ENCODE results near the gene FEZF1.

Gene FEZF1

DNA sequence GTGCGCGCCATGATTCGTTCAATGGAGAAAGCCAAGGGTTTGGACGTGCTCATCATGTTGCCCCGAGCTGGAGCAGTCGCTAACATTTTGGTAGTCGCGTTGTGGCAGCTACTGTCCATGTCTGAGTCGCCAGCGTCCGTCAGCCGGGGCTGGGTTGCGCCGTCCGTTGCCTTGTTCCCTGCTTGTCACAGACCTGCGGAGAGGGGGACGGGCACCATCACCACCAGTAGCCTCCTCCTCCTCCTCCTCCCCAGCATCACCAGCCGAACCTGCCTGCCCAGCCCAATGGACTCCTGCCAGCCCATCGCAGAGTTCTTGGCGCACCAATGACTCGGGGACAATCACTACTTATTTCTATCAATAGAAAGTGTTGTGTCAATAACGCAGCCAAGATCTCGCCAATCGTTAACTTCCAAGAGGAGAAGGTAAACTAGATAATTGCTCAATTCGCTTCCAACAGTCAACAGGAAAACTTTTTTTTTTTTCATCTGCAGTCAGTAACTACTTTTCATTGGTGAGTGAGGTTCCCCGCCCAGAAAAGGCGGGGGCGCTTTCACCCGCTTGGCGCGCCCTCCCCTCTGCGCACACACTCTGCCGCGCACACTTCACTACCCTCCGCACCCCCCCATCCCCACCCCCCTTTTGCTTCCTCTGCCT lies at the start of gene FEZF1:
TSS of gene FEZF1 (minus strand) at position 432 of the 657 bp plus-strand sequence. CDS start at position 119, 313 bp downstream.
- no peak for DNase-seq

DNA sequence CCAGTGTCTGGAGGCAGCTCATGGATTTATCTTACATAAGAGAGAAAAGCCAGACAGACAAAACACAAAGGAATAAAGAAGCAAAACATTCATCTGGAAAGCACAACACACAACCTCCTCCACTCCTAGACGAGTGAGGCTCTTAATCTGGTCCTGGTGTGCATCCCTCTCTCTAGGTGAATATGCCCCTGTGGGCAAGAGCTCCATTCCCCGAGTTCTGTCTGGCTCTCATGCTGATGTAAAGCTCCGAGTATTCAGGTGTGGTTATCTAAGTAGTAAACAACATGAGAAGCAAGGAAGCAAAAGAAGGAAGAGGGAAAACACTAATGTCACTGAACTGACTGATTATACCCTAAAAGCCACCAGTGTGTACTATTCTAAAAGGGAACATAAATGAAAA lies 47.9 kb upstream of the FEZF1 start:
- DNase-seq = no peak

DNA sequence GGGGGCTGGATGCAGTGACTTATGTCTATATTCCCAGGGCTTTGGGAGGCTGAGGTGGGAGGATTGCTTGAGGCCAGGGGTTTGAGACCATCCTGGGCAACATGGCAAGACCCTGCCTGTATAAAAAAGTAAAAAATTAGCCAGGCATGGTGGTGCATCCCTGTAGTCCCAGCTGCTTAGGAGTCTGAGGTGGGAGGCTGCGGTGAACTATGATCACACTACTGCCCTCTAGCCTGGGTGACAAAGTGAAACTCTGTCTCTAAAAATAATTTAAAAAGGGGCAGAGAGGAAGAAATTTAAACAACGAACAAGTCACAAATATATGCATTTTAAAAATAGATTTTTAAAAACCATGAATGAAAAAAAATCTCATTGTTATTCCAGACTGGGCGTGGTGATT lies 46.2 kb upstream of the FEZF1 start:
- DNase-seq = no peak

DNA sequence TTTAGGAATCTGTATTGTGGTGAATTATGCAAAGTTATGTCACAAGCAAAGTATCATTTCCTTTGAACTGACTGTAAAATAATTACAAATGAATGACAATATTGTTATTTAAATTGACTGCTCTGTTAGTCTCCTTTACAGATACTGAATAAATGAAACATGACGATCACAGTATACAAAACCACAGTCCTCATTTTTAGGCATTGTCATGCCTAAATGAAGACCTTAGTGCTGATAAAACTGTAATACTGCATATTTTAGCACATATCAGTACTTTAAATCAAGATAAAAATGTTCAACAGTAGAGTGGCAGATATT lies 39.7 kb upstream of the FEZF1 start:
- DNase-seq = no peak

DNA sequence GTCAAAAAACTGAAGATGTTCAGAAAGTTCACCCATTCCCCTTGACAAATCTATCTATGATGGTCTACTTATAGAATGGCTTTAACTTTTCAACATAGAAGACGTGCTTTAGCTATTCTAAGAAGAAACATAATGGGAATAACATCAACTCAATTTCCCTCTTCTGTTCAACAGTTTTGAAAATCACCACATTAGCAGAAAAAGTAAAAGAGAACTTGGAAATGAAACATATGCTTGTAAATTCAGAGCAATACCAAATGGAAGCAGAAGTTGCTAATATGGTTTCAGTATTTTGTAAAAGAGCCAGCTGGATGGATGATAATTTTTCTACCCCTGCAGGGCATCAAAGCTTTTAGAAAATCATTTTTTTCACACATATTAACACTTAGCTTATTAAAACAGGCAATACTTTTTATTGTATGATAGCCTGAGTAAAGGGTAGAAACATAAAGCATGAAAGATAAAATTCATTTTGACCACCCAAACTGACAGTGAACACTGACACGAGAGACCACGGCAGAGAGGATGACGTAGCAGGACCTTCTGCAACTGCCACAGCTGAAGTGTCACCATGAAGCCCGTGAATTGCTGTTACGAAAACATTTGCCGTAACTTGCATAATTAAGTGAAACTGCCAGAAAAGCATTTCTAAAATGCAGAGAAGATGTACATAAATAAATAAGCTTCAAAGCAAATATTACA lies 39.2 kb upstream of the FEZF1 start:
- DNase-seq = no peak

DNA sequence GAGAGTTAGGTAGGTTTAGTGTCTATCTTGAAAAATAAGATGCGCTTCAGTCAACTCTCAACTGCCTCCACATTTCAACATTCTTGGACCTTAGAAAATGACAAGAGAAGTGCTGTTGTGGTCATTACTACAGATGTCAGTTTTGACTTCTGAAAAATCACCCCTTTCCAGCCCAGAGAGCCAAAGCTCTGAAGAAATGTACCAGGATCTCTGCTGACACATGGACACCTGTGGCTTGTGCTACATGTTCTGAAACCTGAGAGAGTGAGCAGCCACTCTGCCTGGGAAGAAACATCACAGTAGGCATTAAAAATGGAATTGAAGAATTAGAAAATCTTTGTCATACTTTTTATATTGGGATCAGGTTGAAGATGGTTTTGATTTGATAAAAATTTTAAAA lies 35.9 kb upstream of the FEZF1 start:
- no peak for DNase-seq

DNA sequence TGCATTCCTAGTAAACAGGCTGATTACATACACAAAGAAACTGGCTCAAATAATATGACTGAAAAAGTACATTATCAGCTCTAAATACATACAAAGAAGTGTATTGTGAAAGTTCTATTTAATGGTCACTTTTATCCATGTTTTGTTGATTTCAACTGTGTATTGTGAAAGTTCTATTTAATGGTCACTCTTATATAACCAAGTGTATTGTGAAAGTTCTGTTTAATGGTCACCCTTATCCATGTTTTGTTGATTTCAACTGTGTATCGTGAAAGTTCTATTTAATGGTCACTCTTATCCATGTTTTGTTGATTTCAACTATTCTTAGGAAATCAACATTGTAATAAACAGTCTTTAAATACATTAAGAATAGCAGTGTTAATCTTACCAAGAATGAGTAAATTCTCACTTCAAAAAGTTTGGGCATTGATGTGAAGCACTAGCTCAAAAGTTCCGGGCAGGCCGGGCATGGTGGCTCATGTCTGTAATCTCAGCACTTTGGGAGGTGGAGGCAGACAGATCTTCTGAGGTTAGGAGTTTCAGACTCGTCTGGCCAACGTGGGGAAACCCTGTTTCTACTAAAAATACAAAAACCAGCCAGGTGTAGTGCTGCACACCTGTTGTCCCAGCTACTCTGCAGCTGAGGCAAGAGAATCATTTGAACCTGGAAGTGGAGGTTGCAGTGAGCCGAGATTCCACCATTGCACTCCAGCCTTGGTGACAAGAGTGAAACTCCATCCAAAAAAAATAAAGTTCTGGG lies 34.8 kb upstream of the FEZF1 start:
- no peak for DNase-seq

DNA sequence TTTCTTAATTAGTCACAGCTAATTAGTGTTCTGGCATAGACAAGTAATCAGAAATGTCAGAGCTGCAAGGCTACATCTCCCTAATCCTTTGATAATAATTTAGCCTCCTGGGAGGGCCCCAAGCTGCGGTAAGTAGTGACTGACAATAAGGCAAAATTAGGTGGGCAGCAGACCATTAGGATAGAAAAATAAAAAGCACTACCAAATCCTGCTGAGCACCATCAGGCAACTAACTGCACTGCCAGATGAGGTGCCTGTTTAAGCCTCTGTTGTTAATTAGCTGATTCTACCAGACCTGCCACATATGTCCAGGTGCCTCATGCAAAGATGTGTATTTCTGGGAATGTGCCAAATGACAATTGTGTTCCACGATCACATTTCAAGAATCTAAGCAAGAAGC lies 32.5 kb upstream of the FEZF1 start:
- no peak for DNase-seq

DNA sequence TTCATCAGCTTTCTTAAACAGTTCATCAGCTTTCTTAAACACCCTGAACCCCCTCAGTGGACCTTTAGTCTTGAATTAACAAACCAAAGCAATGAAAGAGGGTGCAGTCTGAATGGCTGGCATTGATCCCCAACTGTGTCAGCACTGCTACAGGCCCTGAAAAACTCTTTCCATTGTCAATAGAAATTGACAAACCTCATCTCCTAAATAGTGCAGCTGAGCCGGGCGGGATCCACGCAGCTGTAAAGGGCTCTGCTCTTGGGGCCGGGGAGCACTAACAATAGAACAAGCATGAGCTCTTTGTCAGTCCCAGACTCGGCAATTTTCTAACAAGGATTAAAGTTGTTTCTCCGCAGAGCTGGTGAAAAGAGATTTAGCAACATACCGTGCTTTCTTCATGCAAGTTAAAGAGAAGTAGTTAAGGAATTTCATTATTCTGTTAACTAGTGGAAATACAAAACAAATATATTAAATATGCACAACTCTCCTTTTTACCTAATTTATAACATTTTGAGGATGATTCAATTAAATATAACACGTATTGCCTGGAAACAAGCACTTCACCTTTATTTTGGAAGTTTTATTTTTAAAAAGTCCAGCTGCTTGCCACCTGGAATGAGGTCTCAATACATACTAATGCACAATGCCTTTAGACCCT lies 24.7 kb upstream of the FEZF1 start:
- no peak for DNase-seq

DNA sequence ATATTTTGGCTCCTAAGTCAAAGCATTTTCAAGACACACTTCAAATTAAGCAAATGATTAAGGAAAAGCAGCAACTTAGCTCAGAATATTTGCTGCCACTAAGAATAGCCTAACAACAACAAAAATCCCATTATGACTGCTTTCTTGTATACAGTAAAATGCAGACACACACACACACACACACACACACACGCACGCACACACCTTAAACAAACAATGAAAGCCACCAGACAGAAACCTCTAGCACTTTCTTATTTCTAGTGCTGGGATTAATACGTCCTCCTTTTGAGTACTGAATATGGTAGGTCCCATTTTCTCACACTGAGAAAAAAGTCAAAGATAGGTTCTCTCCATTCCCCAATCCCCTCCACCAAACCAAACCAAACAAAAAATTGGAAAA lies 23.4 kb upstream of the FEZF1 start:
- DNase-seq = no peak

DNA sequence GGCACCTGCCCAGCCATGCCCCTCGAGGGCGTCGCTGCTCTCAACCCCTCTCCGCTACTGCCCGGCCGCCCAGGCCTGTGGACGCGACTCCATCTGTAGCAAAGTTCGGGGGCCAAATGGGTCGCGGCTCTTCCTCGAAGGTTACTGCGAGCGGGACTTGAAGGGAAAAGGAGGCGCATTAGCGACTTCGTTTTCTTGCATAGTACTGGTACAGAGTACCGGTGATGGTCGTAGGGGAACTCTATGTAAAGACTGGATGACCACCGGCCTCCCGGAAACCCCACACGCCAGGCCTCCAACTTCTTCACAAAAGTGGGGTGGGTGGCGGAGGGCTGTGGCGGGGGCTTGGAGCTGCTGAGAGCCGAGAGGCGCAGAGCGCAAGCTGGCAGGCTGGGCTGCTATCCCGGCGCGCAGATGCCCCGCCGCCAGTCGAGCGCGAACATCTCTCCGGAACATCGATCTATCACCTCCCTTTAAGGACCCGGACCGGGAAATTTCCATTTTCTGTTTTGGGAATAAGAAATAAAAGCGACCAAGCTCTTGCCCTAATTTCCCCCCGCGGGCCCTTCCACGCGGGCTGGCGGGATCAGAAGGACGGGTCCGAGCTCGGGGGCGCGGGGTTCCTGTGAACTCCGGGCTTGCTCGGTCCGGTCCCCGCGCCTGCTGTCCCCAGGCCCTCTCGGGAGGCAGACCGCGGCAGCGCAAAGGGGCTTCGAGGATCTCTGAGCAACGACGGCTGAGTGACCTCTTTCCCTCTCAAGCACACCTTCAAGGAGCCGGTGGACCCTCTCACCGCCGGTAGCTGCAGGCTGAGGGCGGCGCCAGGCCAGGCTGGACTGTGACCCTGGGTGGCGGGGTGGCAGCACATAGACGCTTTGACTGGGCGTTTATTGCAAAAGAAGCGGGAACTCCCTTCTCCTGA lies 12.2 kb upstream of the FEZF1 start:
- no peak for DNase-seq

DNA sequence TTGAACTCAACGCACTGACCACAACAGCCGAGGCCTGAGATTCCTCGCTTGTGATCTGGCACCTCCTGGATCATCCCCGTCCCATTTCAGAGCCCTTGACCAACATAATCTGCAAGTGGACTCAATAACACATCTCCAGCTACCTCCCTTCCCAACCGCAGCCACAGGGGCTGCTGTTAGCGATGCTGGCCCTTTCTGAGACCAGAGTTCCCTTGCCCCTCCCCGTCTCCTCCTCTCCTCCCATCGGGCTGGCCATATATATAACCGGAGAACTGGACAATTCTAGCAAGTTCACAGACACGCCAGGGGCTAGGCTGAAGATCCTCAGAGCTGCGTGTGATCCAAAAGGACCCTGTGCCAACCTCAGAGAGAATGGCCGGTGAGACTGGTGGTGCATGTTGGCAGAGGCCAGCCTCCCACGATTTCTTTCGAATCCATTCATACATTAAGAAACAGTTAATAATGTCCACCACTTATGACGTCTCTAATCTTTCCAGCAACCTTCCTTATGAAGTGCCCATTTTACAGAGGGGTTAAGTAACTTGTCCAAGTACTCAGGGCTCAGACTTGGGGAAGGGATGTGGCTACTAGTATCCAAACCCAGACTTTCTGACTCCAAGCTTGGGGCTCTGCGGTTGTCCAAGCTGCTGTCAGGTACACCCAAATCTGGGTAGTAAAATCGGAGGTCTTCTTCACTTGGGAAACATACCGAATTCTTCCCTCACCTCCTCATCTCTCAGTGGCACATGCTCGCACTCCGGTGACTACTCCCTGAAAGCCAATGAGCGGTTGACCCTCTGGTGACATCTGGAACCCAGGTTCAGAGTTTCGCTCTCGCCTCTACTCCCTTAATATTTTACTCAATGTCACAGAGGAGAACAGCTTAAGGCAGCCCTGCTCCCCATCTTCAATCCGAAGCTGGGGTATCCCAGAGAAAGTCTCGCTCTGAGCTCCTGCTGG lies 11.2 kb upstream of the FEZF1 start:
- DNase-seq = no peak

DNA sequence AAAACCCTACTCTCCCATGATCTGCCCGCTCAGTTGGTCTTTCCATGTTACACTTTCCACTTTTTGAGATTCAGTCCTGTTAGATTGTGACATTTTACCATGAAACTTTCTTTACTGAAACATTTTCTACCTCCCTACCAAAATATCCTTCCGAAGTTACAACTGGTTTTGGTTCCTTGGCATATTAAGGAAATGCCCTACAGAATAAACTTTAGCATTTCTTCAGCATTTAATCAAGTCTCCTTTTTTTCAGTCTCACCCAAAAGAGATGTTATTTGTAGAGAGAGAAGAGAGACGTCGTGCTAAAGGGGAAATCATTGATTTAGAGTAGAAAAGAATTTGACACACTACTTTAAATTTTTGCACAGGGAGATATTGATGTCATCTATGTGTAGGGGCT lies 9.7 kb upstream of the FEZF1 start:
- DNase-seq = no peak

DNA sequence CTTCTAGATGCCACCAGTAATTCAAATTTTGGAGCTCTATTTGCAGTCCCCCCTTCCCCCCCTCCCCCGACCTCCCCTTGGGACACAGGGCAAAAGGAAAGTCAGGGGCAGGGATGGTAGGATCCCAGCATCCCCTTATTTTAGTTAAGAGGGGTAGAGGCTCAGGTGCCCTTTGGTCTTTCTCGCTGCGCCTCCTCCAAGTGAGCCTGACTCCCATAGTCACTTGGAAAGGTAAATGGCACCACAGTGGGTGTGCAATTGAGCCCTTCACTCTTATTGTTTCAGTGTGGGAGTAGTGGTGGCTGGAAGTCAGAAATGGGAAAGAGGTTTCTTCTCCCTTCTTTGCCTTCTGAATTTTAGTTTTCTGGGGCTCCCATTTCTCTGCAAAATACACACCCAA lies 8.2 kb upstream of the FEZF1 start:
- no peak for DNase-seq

DNA sequence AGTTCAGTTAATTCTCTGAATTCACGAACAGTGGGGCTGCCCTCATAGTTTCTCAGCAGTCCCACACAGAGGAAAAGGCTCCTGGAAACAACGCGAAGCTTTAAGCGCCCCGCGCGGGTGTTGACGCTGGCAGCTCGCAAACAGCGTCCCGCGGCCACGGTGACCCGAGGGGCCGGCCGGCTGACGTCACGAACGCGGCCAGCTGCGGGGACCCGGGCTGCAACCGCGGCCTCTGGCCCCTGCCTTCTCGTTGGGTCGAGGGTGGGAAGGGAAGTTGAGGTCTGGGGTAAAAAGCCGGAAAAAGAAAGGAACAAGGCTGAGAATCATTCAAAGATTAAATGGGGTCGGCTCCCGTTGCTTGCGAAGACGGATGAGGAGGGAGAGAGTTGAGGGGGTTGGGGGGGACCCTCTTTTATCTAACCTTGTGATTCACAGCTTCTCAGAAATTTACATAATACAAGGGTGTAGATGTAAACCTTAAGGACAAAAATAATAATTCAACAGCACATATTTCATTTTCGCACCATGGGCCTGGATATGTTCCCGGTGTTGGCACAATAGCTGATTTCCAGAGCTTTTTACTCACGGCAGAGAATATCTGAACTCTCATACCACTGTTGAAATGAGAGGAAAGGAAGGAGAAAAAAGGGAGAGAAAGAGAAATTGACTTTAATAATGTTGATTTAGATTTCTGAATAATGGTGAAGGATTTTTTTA lies 7.3 kb upstream of the FEZF1 start:
- DNase-seq = no peak

DNA sequence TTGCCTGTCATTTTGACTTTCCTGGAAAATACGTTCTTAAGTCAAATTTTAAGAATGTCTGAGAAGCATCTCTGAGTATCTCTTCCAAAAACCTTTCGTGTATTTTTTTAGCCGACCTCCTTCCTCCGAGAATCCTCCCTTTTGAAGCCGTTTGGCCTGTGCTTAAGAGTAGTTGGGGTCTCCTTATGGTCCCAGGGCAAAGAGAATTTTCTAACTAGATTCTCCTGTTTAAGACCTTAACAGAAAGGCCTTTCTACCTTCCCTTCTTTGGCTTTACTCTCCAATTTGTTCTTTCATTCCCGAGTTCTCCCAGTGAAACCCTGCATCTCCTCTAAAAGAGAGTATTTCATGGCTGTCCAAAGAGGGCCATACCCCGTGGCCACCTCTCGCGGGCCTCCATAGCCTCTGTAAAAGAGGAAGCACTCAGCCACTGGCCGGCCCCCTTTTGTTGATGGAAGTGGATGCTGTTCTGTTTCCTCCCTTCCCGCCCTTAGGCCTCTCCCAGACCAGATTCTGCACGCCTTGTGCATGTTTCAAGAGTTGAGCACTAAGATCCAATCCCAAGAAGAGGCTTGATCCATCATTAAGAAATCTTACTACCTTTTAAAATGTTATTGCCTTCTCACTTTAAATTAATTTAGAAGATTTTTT lies 6.6 kb upstream of the FEZF1 start:
- DNase-seq = no peak

DNA sequence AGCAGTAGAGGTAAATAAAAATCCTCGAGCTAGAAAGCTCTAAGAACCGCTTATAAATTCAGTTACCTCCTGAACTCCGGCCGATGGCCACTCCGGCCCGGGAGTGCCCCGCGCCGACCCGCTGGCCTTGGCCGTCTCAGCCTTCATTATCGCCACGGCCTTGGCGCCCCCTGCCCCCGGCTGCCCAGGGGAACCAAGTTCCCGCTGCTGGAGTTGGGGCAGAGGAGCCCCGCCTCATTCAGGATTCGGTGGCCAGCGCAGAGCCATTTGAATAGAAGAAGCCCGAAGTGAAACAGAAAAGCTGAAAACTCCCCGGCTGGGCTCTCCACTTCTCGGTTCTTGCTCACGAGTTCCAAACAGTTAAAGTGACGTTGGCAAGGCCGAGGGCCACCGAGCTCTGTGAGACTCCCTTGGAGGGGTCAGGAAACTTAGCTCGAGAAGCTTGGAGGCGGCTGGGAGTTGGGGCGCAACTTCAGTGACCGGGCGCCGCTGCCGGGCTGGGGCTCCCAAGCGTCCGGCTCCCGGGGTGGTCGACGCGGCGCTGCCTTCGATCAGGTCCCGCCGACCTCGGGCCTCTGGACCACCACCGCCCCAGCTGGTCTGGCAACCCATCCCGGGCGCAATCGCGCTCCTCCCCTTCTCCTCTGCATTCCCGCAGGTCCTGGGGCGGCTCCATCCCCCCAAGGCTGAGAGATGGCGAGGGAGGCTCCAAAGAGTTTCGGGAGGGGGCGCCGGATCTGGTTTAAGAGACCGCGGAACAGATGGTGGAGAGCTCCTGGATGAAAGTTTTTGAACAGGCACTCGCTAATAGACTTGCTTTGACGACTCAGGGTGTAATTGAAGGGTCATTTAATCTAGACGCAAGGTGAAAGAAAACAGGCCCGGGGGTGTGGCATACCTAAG lies 5.8 kb upstream of the FEZF1 start:
- DNase-seq = no peak

DNA sequence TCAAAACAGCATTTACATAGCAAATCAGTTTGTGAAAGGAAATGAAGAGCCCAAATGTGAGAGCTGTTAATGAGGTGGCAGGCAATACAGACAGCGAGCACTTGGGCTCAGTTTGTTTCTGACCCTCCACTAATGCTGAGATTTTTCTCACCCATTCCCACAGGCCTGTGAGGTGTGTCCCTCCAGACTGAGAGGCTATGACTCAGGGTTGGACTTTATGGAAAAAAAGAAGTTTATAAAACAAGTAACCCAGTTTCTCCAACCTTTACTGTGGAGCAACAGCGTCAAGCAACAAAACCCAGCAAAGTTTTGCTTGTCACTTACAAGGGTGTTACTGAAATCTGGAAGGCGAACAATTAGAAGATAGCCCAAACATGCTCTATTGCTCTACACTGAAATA lies 4.9 kb upstream of the FEZF1 start:
- DNase-seq = no peak

DNA sequence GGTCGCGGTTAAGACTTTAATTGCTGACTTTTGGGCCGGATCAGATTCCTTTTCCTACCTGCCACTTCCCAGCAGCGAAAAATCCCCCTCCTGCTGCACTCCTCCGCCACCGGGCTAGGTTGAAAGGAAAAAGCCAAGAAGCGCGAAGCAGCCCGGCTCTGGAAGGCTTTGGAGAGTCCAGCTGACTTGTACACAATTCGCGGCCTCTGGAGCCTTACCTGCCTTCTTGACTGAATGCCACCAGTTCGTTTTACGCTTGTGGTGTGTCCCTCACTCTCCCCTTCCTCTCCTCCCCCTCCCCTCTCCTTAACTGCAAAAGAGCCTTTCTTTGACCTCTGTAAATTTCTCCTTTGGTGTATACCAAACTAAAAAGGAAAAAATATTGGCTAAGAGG lies 2.7 kb upstream of the FEZF1 start:
- no peak for DNase-seq

Measured in activated CD8-positive, alpha-beta memory T cell treated with anti-CD3 and anti-CD28 coated beads, Interleukin-2, amount 50 U/mL, for 4 hours (primary cell).